NCI-H1092 treated with DMSO at 0.1 percent for 48 hours (cell line): ENCODE data around the gene MAPKAP1.

ENCODE experiments used
- DNase-seq: peaks from one replicate; lab custom pipeline; 2025; lab: John Stamatoyannopoulos, UW

The MAPKAP1 gene

DNA sequence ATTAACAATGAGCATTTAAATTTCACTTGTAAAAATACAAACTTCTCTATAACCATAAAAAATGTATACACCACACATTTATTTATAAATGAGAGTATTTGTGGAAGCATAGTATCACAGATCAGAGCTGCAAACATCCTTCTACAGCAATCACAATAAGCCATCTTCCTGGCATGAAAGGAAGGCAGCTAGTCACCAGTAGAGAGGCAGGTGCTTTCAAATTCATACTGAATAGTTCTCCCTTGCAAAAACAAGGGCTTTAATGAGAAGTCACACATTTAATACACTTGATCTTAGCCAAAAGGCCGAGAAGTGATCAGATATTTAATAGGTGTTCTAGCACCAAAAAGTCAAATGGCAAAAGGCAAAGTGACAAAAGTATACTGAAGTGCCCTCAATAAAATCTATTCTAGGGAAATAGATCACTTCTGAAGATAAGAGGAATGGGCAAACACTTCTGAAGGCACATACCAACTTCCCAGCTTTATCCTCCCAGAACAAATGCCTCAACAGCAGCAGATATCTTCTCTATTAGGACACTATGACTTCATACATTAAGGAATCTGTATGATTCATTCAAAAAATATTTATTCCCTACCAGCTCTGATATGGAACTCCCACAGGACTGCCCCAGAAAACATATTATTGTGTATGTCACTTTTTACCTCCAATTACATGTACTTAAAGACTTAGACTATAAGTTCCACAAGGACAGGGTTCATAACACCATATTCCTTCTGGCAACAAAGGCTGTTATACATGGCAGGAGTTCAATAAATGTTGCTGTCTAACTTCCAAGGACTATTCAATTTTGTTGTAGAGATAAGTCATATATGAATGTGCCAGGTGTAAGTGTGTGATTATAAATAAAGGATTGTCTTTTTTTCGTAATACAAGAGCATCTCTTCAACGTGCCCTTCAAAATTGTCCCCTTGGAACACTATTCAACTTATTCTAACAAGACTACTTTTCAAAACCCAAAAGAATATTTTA lies 31.7 kb downstream of the MAPKAP1 start:
- no peak for DNase-seq

DNA sequence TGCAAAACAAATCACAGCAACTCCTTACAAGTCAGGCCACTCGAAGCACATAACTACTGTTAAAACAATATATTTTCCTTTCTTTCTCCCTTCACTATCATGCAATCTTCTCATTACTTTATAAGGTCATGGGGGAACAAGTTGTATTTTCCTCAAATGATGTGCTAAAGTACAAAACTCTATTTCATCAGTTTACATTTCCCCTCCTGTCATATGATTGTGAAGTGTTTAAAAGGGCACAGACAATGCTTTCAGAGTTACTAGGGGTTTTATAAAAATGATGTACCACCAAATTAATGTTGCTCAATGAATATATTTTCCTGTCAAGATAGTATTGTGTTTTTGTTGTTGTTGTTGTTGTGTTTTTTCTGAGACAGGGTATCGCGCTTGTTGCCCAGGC lies 34.1 kb downstream of the MAPKAP1 start:
- no peak for DNase-seq

DNA sequence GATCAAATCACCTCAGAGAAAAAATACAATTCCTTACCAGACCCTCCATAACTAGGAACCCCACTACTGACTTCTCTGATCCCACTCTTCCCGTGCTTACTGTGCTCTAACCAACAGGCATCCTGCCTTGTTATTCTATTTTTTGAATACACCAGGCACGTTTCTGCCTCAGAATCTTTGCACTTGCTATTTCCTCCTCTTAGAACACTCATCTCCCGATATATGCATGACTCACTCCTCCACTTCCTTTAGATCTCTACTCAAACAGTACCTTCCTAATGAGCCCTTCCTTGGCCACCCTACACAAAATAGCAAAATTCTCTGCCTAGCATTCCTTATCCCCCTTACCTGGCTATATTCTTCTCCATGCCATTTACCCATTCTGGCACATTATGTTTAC lies 43.9 kb downstream of the MAPKAP1 start:
- DNase-seq: no peak

DNA sequence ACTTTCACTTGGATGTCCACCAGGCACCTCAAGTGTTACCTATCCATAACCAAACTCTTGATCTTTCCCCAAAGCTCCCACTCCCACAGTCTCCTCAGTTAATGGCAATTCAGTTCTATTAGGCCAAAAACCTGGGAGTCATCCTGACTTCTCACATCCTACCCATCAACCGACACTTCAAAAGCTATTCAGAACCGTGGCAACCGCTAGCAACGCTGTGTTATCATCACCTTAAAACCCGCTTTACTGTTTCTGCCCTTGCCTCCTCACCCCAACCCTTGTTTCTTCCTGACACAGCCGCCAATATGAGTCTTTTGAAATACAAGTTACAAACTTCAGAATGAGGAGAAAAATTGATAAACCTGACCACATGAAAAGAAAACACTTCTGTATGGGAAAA lies 46.5 kb downstream of the MAPKAP1 start:
- DNase-seq: no peak

DNA sequence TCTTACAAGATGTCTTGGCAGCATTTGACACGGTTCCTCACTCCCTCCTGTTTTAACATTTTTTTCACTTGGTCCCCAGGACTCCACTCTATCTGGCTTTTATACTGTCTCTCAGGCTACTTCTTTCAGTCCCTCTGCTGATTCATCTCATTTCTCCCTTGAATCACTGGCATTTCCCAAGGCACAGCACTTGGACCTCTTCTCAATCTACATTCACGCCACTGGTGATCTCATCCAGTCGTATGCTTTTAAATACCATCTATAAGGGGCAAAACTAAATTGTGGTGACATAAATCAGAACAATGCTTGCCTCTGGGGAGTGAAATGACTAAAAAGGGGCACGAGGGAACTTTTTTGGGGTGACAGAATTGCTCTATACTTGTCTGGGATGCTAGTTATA lies 47.1 kb downstream of the MAPKAP1 start:
- DNase-seq: no peak

DNA sequence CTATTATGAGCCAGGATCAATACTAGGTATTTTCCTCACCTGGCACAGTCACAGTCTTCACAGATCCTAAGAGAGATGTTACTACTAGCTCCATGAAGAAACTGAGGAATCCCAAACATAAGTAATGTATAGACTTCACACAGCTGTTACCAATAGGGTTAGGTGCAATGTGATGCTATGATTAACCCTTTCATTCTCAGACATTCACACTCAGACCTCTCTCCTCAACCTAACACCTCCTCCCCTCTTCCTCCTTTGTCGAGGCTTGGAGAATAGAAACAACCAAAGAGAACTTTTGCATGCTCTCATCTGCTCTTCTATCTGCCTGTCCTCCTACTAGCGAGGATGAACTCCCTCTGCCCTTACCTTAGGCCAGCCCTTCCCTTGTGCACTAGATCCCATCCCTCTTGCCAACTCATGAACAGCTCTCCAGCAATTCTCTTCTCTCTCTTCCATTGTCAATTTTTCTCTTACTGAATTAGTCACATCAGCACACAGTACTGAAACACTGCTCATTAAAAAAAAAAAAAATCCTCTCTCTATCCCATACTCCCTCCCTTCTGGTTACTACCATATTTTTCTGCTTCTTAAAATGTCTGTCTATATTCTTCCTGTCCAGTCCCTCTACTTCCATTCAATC lies 47.7 kb downstream of the MAPKAP1 start:
- DNase-seq: no peak

DNA sequence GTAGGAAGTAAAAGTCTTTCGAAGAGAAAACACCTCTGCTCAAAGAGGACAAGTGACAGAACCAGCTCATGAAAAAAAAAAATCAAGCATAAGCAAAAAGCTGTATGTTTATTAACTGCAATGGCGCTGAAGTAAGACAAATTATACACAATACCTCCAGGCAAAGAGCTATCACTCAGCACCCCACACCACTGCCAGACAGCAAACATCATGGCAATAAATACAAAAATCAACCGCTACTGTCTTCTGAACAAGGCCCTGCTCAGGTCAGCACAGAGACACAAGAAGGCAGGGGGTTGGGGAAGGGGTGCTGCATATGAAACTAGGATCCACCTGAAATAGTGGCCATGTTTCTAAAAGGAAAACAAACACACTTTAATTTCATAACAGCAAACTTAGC lies 50.4 kb downstream of the MAPKAP1 start:
- DNase-seq: no peak

DNA sequence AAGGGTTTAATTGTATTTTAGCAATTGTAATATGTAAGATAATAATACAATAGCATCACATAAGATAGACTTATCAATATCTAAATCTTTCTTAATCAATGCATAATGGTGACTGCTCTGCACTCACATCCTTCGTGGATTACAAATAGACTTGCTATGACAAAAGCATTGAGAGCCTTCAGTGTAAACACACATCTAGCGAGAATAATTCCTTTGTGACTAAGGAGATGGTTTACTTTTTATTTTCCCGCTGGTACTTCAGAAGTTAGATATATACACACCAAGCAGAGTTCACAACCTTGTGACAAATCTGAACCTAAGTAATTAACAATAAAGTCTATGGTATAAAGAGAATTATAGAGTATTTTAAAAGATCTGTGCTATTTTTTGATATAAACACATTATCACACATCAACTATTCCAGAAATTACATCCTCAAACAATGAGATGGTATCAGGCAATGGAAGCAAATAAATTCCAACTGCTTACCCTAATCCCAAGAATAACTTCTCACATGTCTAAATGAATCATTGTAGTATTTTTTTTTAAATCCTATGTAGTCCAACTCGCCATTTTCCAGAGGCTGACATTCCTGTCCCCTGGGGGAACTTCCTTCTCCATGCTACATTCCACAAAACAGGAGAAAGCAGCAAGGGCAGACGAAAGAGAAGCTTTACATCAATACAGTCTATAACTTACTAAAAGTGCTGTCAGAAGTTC lies 51.2 kb downstream of the MAPKAP1 start:
- DNase-seq: no peak

DNA sequence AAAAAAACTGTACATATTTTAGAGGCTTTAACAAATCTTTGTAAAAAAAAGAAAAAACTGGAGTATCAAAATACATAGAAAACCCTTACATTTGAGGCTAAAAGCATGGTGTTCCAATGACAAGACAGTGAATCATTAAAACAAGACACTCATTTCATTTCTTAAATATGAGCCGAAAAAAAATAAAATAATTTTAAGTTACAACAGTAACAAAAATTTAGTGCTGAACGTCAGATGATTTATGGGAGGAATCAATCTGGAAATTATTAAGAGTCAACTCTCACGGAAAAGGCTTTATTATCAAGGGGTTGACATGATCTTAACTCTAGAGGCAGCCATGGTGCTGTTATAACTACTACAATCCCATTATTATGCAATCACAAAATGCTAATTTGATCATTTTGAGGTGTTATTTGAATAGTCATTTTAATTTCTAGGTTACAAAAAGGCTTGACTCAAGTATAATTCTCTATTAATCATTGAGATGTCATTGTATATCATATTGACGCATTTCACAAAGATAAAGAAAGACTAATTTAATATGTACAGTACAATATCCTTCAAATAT lies 51.9 kb downstream of the MAPKAP1 start:
- no peak for DNase-seq

DNA sequence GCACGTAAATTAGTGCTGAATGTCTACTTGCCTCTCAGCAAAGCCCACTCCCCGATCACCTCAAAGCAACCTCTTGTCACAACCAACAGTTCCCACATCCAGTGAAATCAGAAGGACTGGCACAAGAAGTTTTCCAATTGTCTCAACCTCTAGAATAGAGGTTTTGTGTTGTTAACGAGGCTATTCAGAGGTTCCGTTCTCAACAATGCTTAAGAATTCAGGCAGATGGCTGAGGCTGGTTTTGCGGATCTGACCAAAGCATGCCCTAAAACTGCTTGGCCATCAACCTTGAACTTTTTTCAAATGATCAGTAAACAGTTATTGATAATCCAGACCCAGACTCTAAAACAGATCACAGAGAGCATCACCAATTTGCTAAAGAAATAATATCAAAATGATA lies 52.9 kb downstream of the MAPKAP1 start:
- no peak for DNase-seq

DNA sequence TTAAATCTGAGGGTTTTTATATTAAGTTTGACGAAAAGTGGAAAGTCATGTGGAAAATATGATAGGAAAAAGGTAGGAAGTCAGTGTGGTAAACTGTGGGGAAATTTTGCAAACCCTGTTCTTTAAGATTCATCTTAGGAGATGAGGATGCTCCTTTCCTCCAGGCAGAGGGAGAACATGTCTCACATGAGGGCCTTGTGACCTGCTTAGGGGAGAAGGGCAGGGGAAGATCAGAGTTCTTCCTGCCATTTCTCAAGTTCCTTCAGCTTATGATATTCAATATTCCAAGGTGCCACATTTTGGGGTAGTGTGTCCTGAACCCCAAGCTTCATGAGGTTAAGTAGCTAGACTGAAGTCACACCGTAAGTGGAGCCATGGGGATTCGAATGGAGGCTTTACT lies 53.7 kb downstream of the MAPKAP1 start:
- DNase-seq: no peak

DNA sequence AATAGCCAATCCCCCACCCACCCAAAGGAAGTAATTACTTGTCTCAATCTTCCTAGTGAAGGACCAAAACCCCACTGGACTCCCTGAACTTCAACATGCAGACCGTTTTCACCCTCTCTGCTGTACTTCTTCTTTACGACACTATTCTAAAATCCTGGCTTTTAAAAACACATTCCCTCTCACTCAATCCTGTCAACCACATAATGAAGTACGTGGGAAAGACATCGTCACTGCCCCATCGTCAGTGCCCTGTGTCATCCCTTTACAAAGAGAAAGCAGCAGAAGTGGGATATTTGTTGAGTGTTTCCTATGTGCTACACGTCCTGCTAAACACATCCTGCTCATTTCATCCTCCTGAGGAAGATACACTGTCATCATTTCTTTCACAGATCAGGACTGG lies 54.2 kb downstream of the MAPKAP1 start:
- no peak for DNase-seq

DNA sequence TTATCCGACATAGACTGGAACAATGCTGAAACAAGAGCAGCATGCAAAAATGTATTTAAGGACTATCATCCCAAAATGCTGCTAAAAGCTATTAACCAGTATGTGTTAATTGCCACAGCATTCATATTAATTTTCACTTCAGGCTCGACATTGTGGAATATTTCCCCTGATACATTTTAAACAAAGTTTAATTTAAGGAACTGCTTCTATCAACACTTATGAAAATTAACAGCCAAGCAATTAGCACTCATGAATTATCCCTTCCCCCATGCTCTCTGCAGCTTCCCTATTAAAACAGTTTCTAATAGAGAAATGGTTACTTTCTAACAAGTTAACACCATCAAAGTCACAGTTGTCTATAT lies 54.8 kb downstream of the MAPKAP1 start:
- DNase-seq: no peak

DNA sequence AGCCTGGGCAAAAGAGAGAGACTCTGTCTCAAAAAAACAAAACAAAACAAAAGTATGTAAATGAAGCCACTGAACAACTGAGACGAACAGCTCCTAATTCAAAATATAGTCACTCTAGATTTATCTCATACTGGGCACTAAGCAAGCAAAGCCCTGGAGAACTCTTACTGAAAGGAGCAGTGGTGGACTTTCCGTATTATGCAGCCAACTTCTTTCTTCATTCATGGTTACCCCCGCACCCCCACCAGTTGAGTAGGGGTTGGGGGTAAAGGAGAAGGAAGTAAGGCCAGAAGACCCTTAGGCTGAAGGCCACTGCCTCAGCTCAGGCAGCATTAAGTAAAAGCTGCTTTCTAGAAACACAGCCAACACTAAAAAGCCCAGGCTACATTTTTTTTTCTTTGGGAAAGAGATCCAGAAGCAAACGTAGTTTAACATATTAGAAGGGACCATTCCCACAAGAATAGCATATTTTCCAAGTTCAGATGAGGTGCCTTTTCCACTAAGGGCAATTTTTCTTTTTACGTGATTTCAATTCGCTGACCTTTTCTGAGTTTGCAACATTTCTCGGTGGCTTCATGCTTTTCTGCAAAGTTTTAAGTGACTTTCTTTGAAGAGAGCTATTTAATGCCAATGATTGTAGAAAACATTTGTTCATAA lies 55.3 kb downstream of the MAPKAP1 start:
- no peak for DNase-seq

DNA sequence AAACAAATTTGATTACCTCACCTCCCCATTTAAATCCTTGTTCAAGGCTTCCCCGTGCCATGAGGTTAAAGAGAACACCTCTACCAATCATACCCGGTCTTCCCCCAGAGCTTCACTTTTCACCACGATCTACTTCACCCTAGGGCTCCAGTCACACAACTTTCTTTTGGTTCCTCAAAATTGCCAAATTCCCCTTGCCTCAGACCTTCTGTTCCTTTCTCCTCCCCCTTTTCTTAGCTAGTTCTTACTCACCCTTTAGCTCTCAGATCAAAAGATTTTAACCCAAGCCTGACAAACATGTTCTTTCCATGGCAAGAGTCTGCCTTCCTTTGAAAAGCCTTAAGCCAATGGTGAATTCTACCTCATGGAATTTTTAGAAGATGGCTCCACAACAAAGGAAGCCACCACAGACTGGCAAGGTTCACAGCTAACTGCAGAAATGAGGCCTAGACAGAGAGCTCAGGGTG lies 56.7 kb downstream of the MAPKAP1 start:
- DNase-seq: no peak

DNA sequence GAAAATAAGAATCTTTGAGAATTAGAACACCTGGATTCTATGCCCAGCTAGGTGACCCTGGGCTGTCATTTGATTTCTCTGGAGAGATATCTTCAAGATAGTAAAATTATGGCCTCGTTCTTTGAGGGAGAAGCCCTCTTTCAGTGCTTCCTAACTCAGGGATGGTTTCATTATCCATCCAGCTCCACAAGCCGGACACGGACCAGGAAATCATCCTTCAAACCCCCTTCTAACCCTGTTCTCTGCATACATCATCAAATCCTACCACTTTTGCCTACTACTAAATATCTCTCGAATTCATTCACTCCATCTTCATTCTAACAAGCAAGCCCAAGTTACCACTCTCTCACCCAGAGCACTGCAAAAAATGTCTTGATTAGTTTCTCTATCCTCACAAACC lies 57.2 kb downstream of the MAPKAP1 start:
- DNase-seq: no peak

DNA sequence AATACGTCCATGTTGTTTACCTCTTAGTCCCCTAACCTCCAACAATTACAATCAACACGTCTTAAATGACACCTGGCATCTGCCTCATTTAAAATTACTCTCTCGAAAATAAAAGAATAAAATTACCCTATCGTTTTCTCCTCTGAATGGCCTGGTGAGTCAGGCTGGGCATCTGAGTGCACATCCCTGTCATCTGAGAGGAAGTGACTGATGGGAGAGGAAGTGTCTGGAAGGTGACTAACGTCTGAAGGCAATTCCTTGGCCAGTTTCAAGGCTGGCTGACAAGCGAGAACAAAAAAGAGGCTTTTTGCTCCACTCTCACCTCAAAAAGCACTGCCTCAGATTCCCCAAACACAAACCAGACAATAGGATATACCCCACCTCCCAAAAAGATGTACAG lies 57.7 kb downstream of the MAPKAP1 start:
- DNase-seq: no peak

DNA sequence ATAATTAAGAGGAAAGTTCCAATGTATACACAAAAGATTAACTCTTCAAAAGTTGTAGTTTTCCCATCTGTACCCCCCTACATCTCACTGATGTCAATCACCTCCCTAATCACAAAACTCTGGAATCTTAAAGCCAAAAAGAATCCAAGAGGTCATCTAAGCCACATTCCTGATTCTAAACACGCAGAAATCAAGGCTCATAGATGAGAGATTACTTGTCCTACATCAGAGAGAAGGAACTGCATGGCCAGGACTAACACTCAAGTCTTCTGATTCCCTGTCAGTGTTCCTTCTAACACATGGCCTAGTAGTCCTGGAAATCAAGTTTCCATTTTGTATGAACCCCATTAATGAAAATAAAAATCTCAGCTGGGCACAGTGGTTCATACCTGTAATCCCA lies 58.7 kb downstream of the MAPKAP1 start:
- no peak for DNase-seq

DNA sequence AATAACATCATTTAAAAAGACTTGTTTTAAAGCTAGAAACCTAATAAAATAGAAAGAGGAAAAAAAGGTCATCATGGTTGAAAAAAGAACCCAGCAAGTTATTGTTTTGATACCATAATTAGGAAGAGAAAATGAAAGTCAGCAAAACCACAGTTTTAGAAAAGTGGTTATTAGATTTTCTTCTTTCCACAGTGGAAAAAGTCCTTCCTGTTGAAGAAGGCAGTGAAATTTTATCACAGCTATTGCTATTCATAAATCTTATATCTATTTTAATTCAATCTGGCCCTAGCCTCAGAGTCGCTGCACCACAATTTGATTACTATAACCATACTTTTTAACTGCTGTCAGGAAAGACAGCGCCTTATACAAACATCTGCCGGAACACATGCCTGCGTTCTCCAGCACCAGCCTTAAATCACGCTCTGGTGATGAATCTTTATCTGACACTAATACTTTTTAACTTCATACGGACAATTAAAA lies 60.3 kb downstream of the MAPKAP1 start:
- no peak for DNase-seq

DNA sequence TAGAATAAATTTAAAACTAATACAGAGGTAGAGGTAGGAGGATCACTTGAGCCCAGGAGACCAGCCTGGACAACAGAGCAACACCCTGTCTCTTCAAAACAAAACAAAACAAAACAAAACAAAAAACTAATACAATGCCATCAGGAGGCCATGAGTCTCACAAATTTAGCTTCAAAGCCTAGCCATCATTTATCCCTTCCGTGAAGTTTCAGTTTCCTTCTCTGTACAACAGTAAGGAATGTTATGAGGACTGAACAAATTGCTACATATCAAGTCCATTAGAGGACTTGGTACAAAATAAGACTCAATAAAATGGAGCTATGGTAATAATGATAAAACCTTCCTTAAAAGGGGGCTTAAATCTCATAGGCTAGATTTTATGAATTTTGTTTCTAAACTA lies 60.8 kb downstream of the MAPKAP1 start:
- DNase-seq: no peak

DNA sequence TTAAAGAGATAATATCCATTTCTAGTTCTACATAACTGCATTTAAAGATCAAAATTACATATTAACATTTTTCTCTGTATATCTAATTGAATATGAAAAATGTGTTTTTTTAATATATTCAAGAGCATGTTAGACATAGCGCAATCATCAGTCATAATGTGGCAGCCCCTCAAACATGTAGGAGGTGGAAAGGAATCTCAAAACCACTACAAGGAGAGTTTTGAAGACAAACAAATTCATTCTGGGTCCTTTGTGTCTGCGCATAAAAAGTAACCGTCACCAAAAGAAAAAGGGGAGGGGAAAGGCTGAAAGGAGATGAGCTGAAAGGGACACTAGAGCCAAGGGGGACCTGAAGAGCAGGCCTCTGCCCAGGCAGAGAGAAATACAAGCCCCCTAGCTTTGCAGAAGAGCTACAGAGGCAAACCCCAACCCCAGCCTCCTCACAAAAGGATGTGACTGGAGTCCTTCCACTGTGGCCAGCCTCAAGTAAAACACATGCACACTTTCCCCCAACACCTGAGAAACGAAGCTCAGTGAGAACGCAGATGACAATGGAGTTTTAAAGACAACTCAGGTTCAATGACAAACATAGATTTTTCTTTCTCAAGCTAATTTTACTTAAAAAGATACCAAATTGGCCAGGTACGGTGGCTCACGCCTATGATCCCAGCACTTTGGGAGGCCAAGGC lies 62.0 kb downstream of the MAPKAP1 start:
- no peak for DNase-seq
